Activated gamma-delta T cell treated with anti-CD3 and anti-CD28 coated beads, Interleukin-2, amount 50 U/mL, for 16 hours (primary cell): ENCODE data around the gene KCNA5.
A peak's percentile ranks its signal among the peaks of the same experiment; 100 is the strongest.

Experiments used
- DNase-seq: peaks from one replicate; pipeline ENCODE4 v3.0.0-alpha.2; 2020; ENCODE audit warnings: low read depth

The KCNA5 gene

DNA sequence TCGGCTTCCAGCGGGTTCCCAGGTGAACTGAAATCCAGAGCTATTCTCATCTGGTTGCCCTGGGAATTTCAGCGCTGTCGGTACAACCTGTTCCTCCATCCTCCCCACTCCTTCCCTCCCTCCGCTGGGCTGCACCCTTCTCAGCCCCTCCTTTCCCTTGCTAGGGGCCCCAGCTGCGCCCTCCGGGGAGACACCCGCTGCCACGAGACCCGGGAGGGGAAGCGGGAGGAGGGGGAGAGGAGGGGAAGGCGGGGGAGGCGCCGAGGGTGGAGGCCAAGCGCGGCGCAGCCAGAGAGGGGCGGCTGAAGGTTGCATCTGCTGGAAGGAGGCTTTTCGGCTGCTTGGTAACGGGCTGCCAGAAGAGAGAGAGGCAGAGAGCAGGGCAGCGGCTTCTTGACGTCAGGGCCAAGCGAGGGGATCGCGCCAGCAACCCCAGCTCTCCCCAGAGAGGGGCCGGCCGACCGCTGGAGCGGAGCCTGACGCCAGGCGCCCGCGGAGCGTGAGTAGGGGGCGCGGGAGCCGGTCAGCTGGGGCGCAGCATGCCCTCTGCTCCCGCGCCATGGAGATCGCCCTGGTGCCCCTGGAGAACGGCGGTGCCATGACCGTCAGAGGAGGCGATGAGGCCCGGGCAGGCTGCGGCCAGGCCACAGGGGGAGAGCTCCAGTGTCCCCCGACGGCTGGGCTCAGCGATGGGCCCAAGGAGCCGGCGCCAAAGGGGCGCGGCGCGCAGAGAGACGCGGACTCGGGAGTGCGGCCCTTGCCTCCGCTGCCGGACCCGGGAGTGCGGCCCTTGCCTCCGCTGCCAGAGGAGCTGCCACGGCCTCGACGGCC, at the start of gene KCNA5:
KCNA5 (plus strand) TSS at position 291 of the 831 bp plus-strand sequence; CDS start at position 560, 269 bp downstream.
- no peak for DNase-seq

- DNase-seq: no peak
Measured at GRCh38 chr12:4994622-4995021, 49.1 kb upstream of the KCNA5 start.

- no peak for DNase-seq
Measured at GRCh38 chr12:4996714-4997113, 47.0 kb upstream of the KCNA5 start.

DNA sequence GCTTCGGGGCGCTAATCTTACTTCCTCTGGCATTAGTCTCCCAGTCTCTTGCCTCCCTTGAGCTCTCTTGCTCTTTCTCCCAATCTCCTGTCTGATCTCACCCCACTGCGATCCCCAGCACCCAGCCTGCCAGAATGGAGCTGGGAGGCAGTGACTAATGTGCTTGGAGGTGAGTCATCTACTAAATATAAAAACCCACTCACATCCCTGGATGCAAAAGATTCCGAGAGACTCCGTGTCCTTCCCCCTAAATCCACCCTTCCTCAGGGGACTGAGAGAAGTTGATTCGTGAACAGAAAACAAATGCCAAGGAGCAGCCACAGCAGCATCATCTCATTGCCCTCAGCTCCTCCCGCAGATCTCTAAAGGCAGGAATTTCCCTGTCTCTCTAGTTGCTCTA, 45.7 kb upstream of the KCNA5 start:
- no peak for DNase-seq

- DNase-seq: no peak
Measured at GRCh38 chr12:5000204-5000603, 43.5 kb upstream of the KCNA5 start.

- no peak for DNase-seq
Measured at GRCh38 chr12:5000658-5001385, 42.9 kb upstream of the KCNA5 start.

- DNase-seq: no peak
Measured at GRCh38 chr12:5003025-5003666, 40.5 kb upstream of the KCNA5 start.

GRCh38 chr12:5008661-5009060, 35.0 kb upstream of the KCNA5 start:
- DNase-seq: no peak

DNA sequence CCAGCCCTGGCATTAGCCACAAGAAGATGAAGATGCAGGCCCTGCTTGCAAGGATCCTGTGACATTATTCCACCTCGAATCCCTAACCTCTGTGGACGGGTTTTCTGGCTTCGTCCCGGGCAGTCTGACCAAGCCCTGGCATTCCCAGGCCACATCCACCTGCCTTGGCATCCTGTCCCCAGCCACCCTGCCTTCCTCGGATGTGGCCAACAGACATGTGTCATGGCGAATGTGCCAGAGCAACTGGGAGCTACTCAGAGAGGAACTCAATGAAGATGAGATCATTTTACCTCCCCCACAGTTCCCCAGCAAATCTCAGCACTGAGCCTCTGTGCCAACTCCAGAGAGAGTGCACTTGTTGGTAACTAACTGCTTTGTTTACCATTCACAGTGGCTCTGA, 33.5 kb upstream of the KCNA5 start:
- no peak for DNase-seq

GRCh38 chr12:5012337-5012736, 31.3 kb upstream of the KCNA5 start:
- DNase-seq: no peak

DNA sequence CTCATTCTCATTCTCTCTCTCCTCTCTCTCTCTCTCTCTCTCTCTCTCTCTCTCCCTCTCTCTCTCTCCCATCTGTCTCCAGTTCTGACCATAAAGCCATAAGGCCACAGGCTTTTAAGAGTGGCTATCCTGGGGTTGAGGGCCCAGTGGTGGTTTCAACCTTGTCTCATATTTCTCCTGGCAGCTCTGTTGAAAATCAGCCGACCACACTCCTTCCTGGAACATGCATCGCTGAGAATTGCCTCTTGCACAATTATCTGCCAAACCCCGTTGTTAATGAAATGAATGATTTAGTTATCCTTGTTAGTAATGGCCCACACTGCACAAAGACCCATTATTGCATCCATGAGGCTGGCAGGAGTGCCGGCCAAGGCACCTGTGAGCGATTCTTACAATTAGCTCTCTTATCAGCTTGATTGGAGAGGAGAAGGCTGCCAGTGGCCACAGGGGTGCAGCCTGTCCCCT, 30.4 kb upstream of the KCNA5 start:
- DNase-seq: no peak

DNA sequence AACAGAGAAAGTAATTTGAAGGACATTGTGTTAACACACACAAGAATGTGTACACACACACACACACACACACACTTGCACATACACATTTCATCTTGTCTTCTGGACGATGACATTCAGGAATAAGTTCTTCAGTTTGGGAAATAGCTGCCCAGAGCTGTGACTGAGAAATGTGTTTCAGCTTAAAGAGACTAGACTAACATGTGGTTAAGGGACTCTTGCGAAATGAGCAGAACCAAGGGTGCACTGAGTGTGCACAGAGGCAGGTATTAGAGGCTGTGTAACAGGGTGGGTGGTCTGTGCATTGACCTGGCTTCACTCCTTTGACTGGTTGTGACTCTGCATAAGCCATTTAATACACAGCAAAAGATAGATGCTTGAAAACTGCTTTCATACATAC, 29.4 kb upstream of the KCNA5 start:
- no peak for DNase-seq

DNA sequence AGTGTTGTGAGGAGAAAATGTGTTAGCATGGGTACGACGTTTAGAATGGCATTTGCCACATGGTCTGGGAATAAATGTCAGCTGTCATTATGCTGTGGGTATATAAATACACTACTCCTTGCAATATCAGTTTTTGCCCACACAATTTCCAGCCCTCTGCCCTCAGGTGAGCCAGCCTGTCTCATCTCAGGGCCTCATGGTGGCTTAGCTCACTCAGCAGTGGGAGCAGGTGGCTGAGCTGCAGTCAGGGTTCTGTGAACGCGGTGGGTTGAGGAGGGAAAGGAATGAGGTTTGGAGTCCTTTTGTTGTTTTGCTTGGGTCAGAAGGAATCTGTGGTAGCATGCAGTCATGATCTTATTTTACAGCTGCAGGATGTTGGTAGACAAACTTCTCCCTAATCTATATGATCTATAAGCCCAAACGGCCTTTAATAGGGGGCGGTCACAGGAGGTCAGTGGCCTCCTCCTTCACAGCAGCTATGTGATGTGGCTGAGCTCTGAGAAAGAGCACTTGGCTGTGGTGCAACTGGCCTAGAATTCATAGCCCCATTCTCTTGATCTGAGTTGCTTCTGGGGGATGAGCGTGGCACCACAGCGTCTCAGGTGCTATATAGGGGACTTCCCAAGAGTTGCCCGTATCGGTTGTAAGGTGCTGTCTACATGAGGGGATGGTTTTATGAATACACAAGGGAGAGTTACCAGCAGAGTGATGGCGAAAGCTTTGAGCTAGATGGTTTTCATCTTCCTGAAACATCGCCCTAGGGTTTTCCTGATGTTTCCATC, 27.8 kb upstream of the KCNA5 start:
- DNase-seq: no peak

- no peak for DNase-seq
Measured at GRCh38 chr12:5016526-5016925, 27.2 kb upstream of the KCNA5 start.

DNA sequence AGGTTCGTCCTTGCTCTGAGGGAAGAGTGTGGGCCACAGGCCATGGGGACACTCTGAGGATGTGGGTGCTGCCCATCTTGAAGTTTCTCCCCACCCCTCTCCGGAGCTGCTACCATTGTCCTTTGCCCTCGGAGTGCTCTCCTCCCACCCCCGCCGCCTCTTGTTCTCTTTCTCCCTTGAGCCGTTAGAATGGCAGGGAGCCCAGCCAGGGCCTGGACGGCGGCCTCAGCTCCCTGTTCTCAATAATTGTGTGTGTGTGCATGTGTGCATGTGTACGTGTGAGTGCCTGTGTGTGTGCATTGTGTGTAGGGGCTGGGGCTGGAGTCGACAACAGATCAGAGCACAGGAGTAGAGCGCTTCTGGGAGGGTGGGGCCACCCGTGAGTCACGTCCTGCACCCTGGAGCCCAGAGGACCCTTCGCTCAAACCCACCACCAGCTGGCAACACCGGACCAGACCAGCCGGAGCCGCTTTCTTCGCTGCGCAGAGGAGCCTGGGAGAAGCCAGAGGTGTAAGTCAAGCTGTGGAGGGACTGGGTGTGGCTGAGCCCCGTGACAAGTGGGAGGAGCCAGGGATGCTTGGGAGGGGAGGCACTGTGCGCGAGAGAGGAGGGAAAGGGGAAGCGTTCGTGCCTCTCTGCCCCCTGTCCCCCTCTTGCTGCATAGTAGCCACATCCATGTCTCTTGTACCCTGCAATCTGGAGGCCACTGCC, 25.9 kb upstream of the KCNA5 start:
- DNase-seq: no peak

DNA sequence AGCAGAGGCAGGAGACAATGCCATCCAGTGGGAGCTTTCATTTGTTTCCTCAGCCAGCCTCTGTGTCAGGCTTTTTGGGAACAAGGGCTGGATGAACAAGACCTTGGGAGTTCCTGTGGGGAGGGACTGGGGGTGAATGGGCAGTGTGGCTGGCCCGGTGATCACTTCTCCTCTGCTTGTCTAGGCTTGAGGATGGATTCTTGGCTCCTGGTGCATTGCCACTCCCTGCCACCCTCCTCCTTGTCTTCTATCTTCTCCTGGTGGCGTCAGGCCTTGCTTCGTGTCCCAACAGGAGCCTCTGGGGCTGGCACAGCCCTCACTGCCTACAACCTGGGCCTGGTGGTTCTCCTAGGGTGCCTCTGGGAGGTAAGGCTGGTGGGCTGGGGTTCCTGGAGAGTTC, 25.0 kb upstream of the KCNA5 start:
- no peak for DNase-seq

GRCh38 chr12:5022025-5022424, 21.7 kb upstream of the KCNA5 start:
- DNase-seq: no peak

DNA sequence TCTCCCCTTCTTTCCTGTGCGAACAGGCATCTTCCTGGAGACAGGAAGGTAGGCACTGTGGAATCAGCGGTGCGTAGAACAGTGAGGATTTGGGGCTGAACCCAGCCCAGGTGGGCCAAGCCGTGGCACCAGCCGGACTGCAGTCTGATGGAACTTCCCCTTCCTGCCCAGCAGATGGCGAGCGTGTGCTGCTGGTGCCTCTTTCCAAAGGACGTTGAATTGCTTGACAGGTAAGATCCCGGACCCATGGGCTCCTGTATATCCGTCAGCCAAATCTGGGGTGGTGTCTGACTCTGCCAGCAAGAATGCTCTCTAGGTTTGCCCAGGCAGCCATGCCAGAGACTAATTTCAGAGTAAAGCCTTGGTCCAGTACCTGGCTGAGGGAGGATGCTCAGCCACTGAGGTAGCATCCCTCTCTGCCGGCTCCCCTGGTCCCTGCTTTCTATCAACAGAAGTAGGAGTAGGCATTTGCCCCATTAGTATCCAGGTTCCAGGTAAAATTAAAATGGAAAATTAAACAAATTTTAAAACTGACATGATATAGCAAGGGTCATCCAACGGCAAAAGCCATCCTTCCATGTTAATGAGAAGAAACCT, 21.1 kb upstream of the KCNA5 start:
- peak; percentile 4 for DNase-seq

DNA sequence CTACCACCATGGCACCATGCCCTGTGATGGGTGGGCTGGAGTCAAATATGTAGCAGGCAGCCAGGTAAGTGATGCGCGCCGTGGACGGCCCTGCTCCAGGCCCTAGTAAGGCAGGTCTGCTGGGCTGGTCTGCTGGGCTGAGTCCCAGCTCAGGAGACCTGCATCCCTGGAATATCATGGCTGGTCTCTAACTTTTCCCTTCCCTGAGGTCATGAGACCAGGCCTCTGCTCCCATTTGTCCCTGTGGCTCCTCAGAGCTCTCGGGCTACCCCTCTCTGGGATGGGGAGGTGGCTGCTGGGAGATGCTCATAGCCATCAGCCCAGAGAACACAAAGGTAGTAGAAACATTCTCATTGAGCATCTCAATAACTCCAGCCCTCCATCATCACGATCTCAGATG, 19.8 kb upstream of the KCNA5 start:
- DNase-seq: no peak

- DNase-seq: no peak
Measured at GRCh38 chr12:5026342-5026938, 17.2 kb upstream of the KCNA5 start.
